Stimulated activated effector memory CD8-positive, alpha-beta T cell treated with anti-CD3 and anti-CD28 coated beads, Interleukin-12 subunit alpha, Interleukin-12 subunit beta, amount 100 ng/mL, for 72 hours (primary cell): ENCODE data around the gene PRR7.

ENCODE experiments used
- ATAC-seq: fragments of 150-1000 bp; cut with Tn5 transposase; 2 replicates; pipeline ENCODE4 v1.10.0; 2021
- DNase-seq, 2 donors: peaks; one replicate each; pipeline ENCODE4 v3.0.0; 2021 to 2022; ENCODE audit warnings: low spot score in 2 of 2
- H3K27ac Mint-ChIP-seq: one replicate; pipeline ENCODE4 v1.8.0; 2022; ENCODE audit warnings: mild to moderate bottlenecking, mixed read lengths
- H3K36me3 Mint-ChIP-seq: one replicate; pipeline ENCODE4 v1.8.0; 2022; ENCODE audit warnings: mild to moderate bottlenecking, mixed read lengths
- H3K4me1 Mint-ChIP-seq: one replicate; pipeline ENCODE4 v1.8.0; 2022; ENCODE audit warnings: mixed read lengths
- H3K4me3 Mint-ChIP-seq: one replicate; pipeline ENCODE4 v1.8.0; 2022; ENCODE audit warnings: mild to moderate bottlenecking, mixed read lengths
- H3K9me3 Mint-ChIP-seq: one replicate; pipeline ENCODE4 v1.8.0; 2022; ENCODE audit warnings: mixed read lengths

The PRR7 gene

GRCh38 chr5:177450667-177451424, 4.2 kb downstream of the PRR7 start:
- Mint-ChIP-seq H3K27ac (no peak overlapping the region), H3K4me3 (no peak overlapping the region), H3K4me1 (peaks cover 38% of the 10 kb centered on the region), H3K36me3 (peaks cover 64% of the 10 kb centered on the region), H3K9me3 (no peaks in the 10 kb centered on the region)
- DNase-seq (no peak), ATAC-seq (no peak)

- DNase-seq: no peak
- Mint-ChIP-seq H3K36me3 (peaks cover 73% of the 10 kb centered on the region), H3K4me3 (peak overlapping the region; percentile 73), H3K4me1 (peaks cover 45% of the 10 kb centered on the region), H3K9me3 (no peaks in the 10 kb centered on the region), H3K27ac (peak overlapping the region; percentile 88)
- no peak for ATAC-seq
These were observed 6.3 kb downstream of the PRR7 start for GRCh38 chr5:177452688-177453638.

- H3K27ac Mint-ChIP-seq: peak overlapping the region; percentile 88
- H3K9me3 Mint-ChIP-seq: no peaks in the 10 kb centered on the region
- peaks cover 65% of the 10 kb centered on the region for H3K36me3 Mint-ChIP-seq
- DNase-seq (no peak), ATAC-seq (no peak)
- peak overlapping the region; percentile 73 for H3K4me3 Mint-ChIP-seq
- H3K4me1 Mint-ChIP-seq: peaks cover 36% of the 10 kb centered on the region
These were observed 7.3 kb downstream of the PRR7 start for GRCh38 chr5:177453852-177454396.

- DNase-seq (peak; percentile 98 to 99), ATAC-seq (peak; percentile 71)
- Mint-ChIP-seq H3K9me3 (no peaks in the 10 kb centered on the region), H3K4me3 (peak overlapping the region; percentile 73), H3K27ac (peak overlapping the region; percentile 88), H3K4me1 (peaks cover 36% of the 10 kb centered on the region), H3K36me3 (peaks cover 66% of the 10 kb centered on the region)
These were observed 7.9 kb downstream of the PRR7 start for GRCh38 chr5:177454397-177455035.

- H3K9me3 Mint-ChIP-seq: no peaks in the 10 kb centered on the region
- H3K4me3 Mint-ChIP-seq: peak overlapping the region; percentile 73
- H3K36me3 Mint-ChIP-seq: peaks cover 64% of the 10 kb centered on the region
- H3K4me1 Mint-ChIP-seq: peaks cover 36% of the 10 kb centered on the region
- peak; percentile 95 to 98 for DNase-seq
- ATAC-seq: peak; percentile 75
- peak overlapping the region; percentile 87 for H3K27ac Mint-ChIP-seq
These were observed 8.5 kb downstream of the PRR7 start for GRCh38 chr5:177455036-177455660.

GRCh38 chr5:177455661-177456590, 9.3 kb downstream of the PRR7 start:
- Mint-ChIP-seq H3K36me3 (peaks cover 66% of the 10 kb centered on the region), H3K4me3 (peak overlapping the region; percentile 73), H3K9me3 (no peaks in the 10 kb centered on the region), H3K27ac (peak overlapping the region; percentile 87), H3K4me1 (peaks cover 36% of the 10 kb centered on the region)
- ATAC-seq (peak; percentile 43), DNase-seq (peak; percentile 93 to 96)

GRCh38 chr5:177456591-177456964, 10.0 kb downstream of the PRR7 start:
- Mint-ChIP-seq H3K9me3 (no peaks in the 10 kb centered on the region), H3K4me3 (peak overlapping the region; percentile 73), H3K36me3 (peaks cover 71% of the 10 kb centered on the region), H3K27ac (peak overlapping the region; percentile 87), H3K4me1 (peaks cover 40% of the 10 kb centered on the region)
- ATAC-seq (no peak), DNase-seq (no peak)

- peak overlapping the region; percentile 28 for H3K4me3 Mint-ChIP-seq
- peaks cover 39% of the 10 kb centered on the region for H3K4me1 Mint-ChIP-seq
- DNase-seq (peak in 1 of 2 donors; percentile 78), ATAC-seq (peak; percentile 52)
- peak overlapping the region; percentile 87 for H3K27ac Mint-ChIP-seq
- H3K9me3 Mint-ChIP-seq: no peaks in the 10 kb centered on the region
- H3K36me3 Mint-ChIP-seq: peaks cover 78% of the 10 kb centered on the region
These were observed 10.6 kb downstream of the PRR7 start for GRCh38 chr5:177456976-177457851.

GRCh38 chr5:177457852-177458681, 11.5 kb downstream of the PRR7 start:
- H3K36me3 Mint-ChIP-seq: peaks cover 81% of the 10 kb centered on the region
- DNase-seq (no peak), ATAC-seq (no peak)
- H3K4me3 Mint-ChIP-seq: peak overlapping the region; percentile 28
- H3K4me1 Mint-ChIP-seq: peaks cover 42% of the 10 kb centered on the region
- peak overlapping the region; percentile 52 for H3K27ac Mint-ChIP-seq
- no peaks in the 10 kb centered on the region for H3K9me3 Mint-ChIP-seq

GRCh38 chr5:177458912-177459350, 12.3 kb downstream of the PRR7 start:
- no peak overlapping the region for H3K4me3 Mint-ChIP-seq
- no peaks in the 10 kb centered on the region for H3K9me3 Mint-ChIP-seq
- peaks cover 78% of the 10 kb centered on the region for H3K36me3 Mint-ChIP-seq
- DNase-seq (no peak), ATAC-seq (no peak)
- no peak overlapping the region for H3K27ac Mint-ChIP-seq
- H3K4me1 Mint-ChIP-seq: peaks cover 35% of the 10 kb centered on the region

GRCh38 chr5:177459357-177459756, 12.7 kb downstream of the PRR7 start:
- peaks cover 75% of the 10 kb centered on the region for H3K36me3 Mint-ChIP-seq
- no peak for DNase-seq
- H3K4me3 Mint-ChIP-seq: no peak overlapping the region
- ATAC-seq: no peak
- peaks cover 32% of the 10 kb centered on the region for H3K4me1 Mint-ChIP-seq
- H3K27ac Mint-ChIP-seq: no peak overlapping the region
- H3K9me3 Mint-ChIP-seq: no peaks in the 10 kb centered on the region

- Mint-ChIP-seq H3K9me3 (no peaks in the 10 kb centered on the region), H3K4me3 (no peak overlapping the region), H3K27ac (peak overlapping the region; percentile 23), H3K4me1 (peaks cover 32% of the 10 kb centered on the region), H3K36me3 (peaks cover 78% of the 10 kb centered on the region)
- no peak for DNase-seq
- no peak for ATAC-seq
These were observed 13.4 kb downstream of the PRR7 start for GRCh38 chr5:177459819-177460628.
